Smooth muscle cell (in vitro differentiated cells): ENCODE measurements around the gene NTN1. TPM values are rescaled to one million over a fixed set of nuclear protein-coding genes. Genes with fewer than 3 reads are reported as not detected.

Experiments
- DNase-seq: peaks from one replicate; lab custom pipeline; 2025; ENCODE audit not compliant: unreplicated experiment; lab: John Stamatoyannopoulos, UW
- H2AFZ ChIP-seq: fragments of 200-600 bp; sonication (generic); 2 replicates; pipeline ENCODE4 v1.6.0; 2016; ENCODE audit warnings: antibody characterized with exemption, low read depth, mild to moderate bottlenecking
- H3F3A ChIP-seq: fragments of 200-600 bp; sonication (generic); 2 replicates; pipeline ENCODE4 v1.6.0; 2017; ENCODE audit warnings: antibody characterized with exemption, low read depth
- H3K27ac ChIP-seq: fragments of 200-600 bp; sonication (generic); 2 replicates; pipeline ENCODE4 v1.5.1; 2016; ENCODE audit warnings: low read depth, mild to moderate bottlenecking
- H3K27me3 ChIP-seq: fragments of 200-600 bp; sonication (generic); 2 replicates; pipeline ENCODE4 v1.6.1; 2016; ENCODE audit warnings: low read depth, mild to moderate bottlenecking
- H3K36me3 ChIP-seq: fragments of 200-600 bp; sonication (generic); 2 replicates; pipeline ENCODE4 v1.5.1; 2016; ENCODE audit warnings: low read depth
- H3K4me1 ChIP-seq: fragments of 200-600 bp; sonication (generic); 2 replicates; pipeline ENCODE4 v1.5.1; 2016; ENCODE audit warnings: low read depth
- H3K4me2 ChIP-seq: fragments of 200-600 bp; sonication (generic); 2 replicates; pipeline ENCODE4 v1.6.0; 2016; ENCODE audit warnings: mild to moderate bottlenecking
- H3K4me3 ChIP-seq: fragments of 200-600 bp; sonication (generic); 2 replicates; pipeline ENCODE4 v1.5.1; 2016; ENCODE audit warnings: mild to moderate bottlenecking
- H3K79me2 ChIP-seq: fragments of 200-600 bp; sonication (generic); 2 replicates; pipeline ENCODE4 v1.6.0; 2016; ENCODE audit warnings: low read depth, mild to moderate bottlenecking
- H3K9ac ChIP-seq: fragments of 200-600 bp; sonication (generic); 2 replicates; pipeline ENCODE4 v1.6.0; 2016; ENCODE audit warnings: low read depth
- H3K9me3 ChIP-seq: fragments of 200-600 bp; sonication (generic); replicated peaks from 2 replicates; pipeline ENCODE4 v1.5.1; 2016; ENCODE audit warnings: low read depth
- H4K20me1 ChIP-seq: fragments of 200-600 bp; sonication (generic); 2 replicates; pipeline ENCODE4 v1.6.0; 2016; ENCODE audit warnings: low read depth
- WGBS: methylation state at CpG from one replicate; pipeline ENCODE4 v1.1.7; 2016; ENCODE audit warnings: low lambda C conversion rate; 5-methylcytosine and 5-hydroxymethylcytosine counted together
- polyA plus RNA-seq: library from polyadenylated mRNA; unstranded; fragments of >200 nt; fragmentation: Nextera tagmentation; extraction: Ambion mirVana; gene quantifications from 2 replicates; pipeline ENCODE4 v1.2.1, GENCODE V29; 2016
- total RNA-seq: library from RNA; depleted of rRNA; stranded (reverse); fragments of >200 nt; gene quantifications from 2 replicates; pipeline ENCODE4 v1.2.3, GENCODE V29; 2014
- TF ChIP-seq, protein P1 (sequence below): fragments of 200-600 bp; sonication (generic); IDR thresholded peaks from 2 replicates; pipeline ENCODE4 v1.5.1; 2017; ENCODE audit warnings: borderline replicate concordance, mild to moderate bottlenecking, antibody characterized with exemption; ENCODE audit not compliant: insufficient read depth, poor library complexity, severe bottlenecking

NTN1 gene
- total and polyA plus RNA-seq, 2 experiments from 2014 or later: 0.07 to 0.72 TPM

DNA sequence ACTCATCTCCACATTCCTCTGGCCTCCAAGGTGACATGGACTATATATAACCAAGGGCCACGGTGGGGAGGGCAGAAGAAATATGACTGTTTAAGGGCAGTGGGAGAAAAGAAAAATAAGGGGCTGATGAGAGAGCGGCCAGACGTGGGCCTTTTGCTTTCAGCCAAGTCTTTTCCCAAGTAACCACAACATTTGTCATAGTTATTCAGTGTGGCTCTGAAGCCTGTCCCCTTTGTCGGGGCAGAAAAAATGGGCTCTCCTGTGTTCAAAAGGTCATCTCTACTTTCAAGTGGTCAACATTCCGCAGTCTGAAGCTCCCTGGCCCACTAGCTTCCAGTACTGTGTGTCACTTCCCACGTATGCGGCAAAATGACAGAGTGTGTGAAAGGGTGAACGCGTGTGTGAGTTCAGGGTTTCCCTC is 245.4 kb downstream of the NTN1 start:
- no peaks in the 10 kb centered on the region for H3K4me1 ChIP-seq
- TF ChIP-seq, protein P1, sequence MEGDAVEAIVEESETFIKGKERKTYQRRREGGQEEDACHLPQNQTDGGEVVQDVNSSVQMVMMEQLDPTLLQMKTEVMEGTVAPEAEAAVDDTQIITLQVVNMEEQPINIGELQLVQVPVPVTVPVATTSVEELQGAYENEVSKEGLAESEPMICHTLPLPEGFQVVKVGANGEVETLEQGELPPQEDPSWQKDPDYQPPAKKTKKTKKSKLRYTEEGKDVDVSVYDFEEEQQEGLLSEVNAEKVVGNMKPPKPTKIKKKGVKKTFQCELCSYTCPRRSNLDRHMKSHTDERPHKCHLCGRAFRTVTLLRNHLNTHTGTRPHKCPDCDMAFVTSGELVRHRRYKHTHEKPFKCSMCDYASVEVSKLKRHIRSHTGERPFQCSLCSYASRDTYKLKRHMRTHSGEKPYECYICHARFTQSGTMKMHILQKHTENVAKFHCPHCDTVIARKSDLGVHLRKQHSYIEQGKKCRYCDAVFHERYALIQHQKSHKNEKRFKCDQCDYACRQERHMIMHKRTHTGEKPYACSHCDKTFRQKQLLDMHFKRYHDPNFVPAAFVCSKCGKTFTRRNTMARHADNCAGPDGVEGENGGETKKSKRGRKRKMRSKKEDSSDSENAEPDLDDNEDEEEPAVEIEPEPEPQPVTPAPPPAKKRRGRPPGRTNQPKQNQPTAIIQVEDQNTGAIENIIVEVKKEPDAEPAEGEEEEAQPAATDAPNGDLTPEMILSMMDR: no peak
- H3K4me3 ChIP-seq: no peak overlapping the region
- peak overlapping the region; percentile 59 for H3K27ac ChIP-seq
- H4K20me1 ChIP-seq: no peaks in the 10 kb centered on the region
- H2AFZ ChIP-seq: no peak overlapping the region
- no peaks in the 10 kb centered on the region for H3K27me3 ChIP-seq
- no peaks in the 10 kb centered on the region for H3F3A ChIP-seq
- WGBS: 60% methylated on average over 9 of the region's 9 CpGs
- H3K9me3 ChIP-seq: no peaks in the 10 kb centered on the region
- no peaks in the 10 kb centered on the region for H3K36me3 ChIP-seq
- no peak overlapping the region for H3K9ac ChIP-seq
- H3K4me2 ChIP-seq: no peak overlapping the region
- H3K79me2 ChIP-seq: no peaks in the 10 kb centered on the region
- DNase-seq: no peak

DNA sequence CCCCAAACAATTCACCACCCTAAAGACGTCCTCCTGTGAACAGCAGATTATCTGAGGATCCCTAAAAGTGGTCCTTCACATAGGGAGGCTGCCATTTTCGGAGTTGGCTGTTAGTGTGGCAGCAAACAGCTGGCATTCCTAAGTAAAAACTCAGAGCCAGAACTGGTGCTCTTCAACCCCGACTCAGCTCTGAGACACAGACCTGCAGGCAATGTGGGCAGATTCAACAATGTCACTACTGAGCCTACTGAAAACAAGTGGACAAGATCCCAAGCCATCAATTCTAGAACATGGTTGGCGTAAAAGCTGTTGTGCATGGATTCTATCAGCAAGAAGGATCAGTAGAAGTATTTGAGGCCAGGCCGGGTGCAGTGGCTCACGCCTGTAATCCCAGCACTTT is 247.2 kb downstream of the NTN1 start:
- no peak overlapping the region for H3K4me3 ChIP-seq
- no peak for DNase-seq
- TF ChIP-seq, protein P1: no peak
- WGBS: 87% methylated on average over 6 of the region's 6 CpGs
- H3K4me2 ChIP-seq: no peak overlapping the region
- no peak overlapping the region for H3K9ac ChIP-seq
- no peaks in the 10 kb centered on the region for H3K4me1 ChIP-seq
- H4K20me1 ChIP-seq: no peaks in the 10 kb centered on the region
- H2AFZ ChIP-seq: no peak overlapping the region
- H3K36me3 ChIP-seq: no peaks in the 10 kb centered on the region
- H3F3A ChIP-seq: no peaks in the 10 kb centered on the region
- no peak overlapping the region for H3K27ac ChIP-seq
- no peaks in the 10 kb centered on the region for H3K9me3 ChIP-seq
- no peaks in the 10 kb centered on the region for H3K27me3 ChIP-seq
- H3K79me2 ChIP-seq: no peaks in the 10 kb centered on the region

DNA sequence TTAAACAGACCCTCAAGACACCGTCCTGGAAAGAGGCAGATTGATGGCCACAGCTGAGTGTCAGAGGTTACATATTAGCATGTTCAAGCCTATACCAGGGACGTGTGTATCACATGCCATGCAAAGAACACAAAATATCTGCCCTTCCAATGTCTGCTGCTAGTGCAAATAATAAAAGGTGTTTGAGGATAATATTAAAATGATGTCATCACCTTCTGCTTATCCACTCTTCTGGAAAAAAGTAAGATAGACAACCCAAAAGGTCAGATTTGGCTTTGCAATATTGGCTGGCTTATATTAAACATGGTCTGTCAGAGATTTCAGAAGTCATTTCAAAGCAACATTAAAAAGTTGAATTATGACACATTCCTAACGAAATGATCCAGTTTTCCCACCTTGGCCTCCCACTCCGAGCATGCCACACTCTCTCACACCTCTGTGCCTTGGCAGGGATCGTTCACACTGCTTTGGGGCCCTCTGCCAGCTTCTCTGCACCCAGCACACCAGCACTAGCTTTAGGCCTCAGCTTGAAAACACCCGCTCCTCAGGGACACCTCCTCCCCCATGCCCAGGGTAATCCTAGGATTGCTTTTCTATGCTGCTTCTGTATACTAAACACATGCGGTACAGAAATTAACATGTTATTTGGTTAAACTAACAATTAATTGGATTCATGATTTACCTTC is 248.2 kb downstream of the NTN1 start:
- TF ChIP-seq, protein P1: no peak
- no peaks in the 10 kb centered on the region for H3K79me2 ChIP-seq
- no peaks in the 10 kb centered on the region for H3K9me3 ChIP-seq
- no peaks in the 10 kb centered on the region for H4K20me1 ChIP-seq
- no peak overlapping the region for H3K9ac ChIP-seq
- no peak overlapping the region for H3K4me3 ChIP-seq
- no peak overlapping the region for H3K4me2 ChIP-seq
- no peaks in the 10 kb centered on the region for H3K36me3 ChIP-seq
- 86% methylated on average over 7 of the region's 7 CpGs for WGBS
- H3K27ac ChIP-seq: no peak overlapping the region
- H3K4me1 ChIP-seq: no peaks in the 10 kb centered on the region
- H3F3A ChIP-seq: no peaks in the 10 kb centered on the region
- H3K27me3 ChIP-seq: no peaks in the 10 kb centered on the region
- H2AFZ ChIP-seq: no peak overlapping the region
- DNase-seq: no peak

DNA sequence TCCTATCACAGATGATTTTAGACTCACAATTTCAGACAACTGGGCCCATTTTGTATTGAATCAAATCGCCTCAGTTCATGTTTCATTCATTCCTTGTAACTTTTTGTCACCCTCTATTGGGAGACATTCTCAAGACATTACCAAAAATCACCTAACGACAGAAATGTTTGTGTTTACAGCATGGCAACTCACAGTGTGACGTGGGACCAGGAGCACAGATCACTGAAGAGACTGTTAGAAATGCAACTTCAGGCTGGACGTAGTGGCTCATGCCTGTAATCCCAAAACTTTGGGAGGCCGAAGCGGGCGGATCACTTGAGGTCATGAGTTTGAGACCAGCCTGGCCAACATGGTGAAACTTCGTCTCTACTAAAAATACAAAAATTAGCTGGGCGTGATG is 249.6 kb downstream of the NTN1 start:
- H3K4me2 ChIP-seq: no peak overlapping the region
- H3K4me3 ChIP-seq: no peak overlapping the region
- no peak overlapping the region for H3K9ac ChIP-seq
- H3K27ac ChIP-seq: no peak overlapping the region
- no peaks in the 10 kb centered on the region for H3K79me2 ChIP-seq
- H3K4me1 ChIP-seq: no peaks in the 10 kb centered on the region
- TF ChIP-seq, protein P1: no peak
- 96% methylated on average over 9 of the region's 9 CpGs for WGBS
- no peak overlapping the region for H2AFZ ChIP-seq
- H3F3A ChIP-seq: no peaks in the 10 kb centered on the region
- no peaks in the 10 kb centered on the region for H3K36me3 ChIP-seq
- no peaks in the 10 kb centered on the region for H3K27me3 ChIP-seq
- no peak for DNase-seq
- H4K20me1 ChIP-seq: no peaks in the 10 kb centered on the region
- H3K9me3 ChIP-seq: no peaks in the 10 kb centered on the region
